K562 (cell line): Measurements from ENCODE around the gene RNF126.

ENCODE experiments used
- ATF1 ChIP-seq, 2 experiments: fragments of 450-650 bp in 1 of 2; IDR thresholded peaks; 2 replicates each; pipeline ENCODE4 v1.6.1; 2016; ENCODE audit warnings: missing compliant biosample characterization in 1 of 2, missing genetic modification characterization in 1 of 2
- ATF7 ChIP-seq: fragments of 450-650 bp; IDR thresholded peaks from 2 replicates; pipeline ENCODE4 v1.7.1; 2014; ENCODE audit warnings: mild to moderate bottlenecking, moderate library complexity
- HDAC1 ChIP-seq, 2 experiments: fragments of 450-650 bp; IDR thresholded peaks; 2 replicates each; pipeline ENCODE4 v1.6.1; 2016 to 2017; ENCODE audit warnings: inconsistent platforms in 1 of 2, mild to moderate bottlenecking in 1 of 2, moderate library complexity in 1 of 2
- NFIC ChIP-seq: fragments of 450-650 bp; IDR thresholded peaks from 2 replicates; pipeline ENCODE4 v1.6.1; 2017; ENCODE audit warnings: mild to moderate bottlenecking, inconsistent platforms
- NR4A1 ChIP-seq, 2 experiments: fragments of 250-450 bp in 1 of 2; fragments of 450-650 bp in 1 of 2; sonication (Bioruptor Pico) in 1 of 2; IDR thresholded peaks; 2 replicates each; pipeline versions ENCODE4 v1.4.0 to v1.6.1; 2016 to 2020; ENCODE audit warnings: mild to moderate bottlenecking in 2 of 2, missing compliant biosample characterization in 1 of 2, missing genetic modification characterization in 1 of 2, moderate library complexity in 1 of 2
- RFX1 ChIP-seq: fragments of 450-650 bp; IDR thresholded peaks from 2 replicates; pipeline ENCODE4 v1.6.1; 2016; ENCODE audit warnings: mild to moderate bottlenecking, moderate library complexity
- RHOXF2B ChIP-seq: fragments of 250-450 bp; sonication (Bioruptor Pico); conservative IDR thresholded peaks from 2 replicates; pipeline ENCODE4 v1.5.1; 2021
- SNRNP70 ChIP-seq: fragments of 200-400 bp; formaldehyde crosslinking; optimal IDR thresholded peaks from 2 replicates; pipeline ENCODE3; 2017; ENCODE audit warnings: low read depth, low read length
- SP1 ChIP-seq: sonication (generic); formaldehyde crosslinking; IDR thresholded peaks from 2 replicates; pipeline ENCODE4 v1.8.1; 2022; ENCODE audit warnings: mild to moderate bottlenecking, missing genetic modification reagents
- ZEB2 ChIP-seq: fragments of 450-650 bp; IDR thresholded peaks from 2 replicates; pipeline ENCODE4 v1.6.1; 2016
- TF ChIP-seq, protein P1 (sequence below), 3 experiments: IDR thresholded peaks in 2 of 3; conservative IDR thresholded peaks in 1 of 3; 2 replicates each; pipeline ENCODE4 v1.5.1; 2011 to 2012; ENCODE audit warnings: low read length in 3 of 3, mild to moderate bottlenecking in 3 of 3, control low read depth in 2 of 3, improper control_type of control experiment in 1 of 3, inconsistent platforms in 1 of 3, low read depth in 1 of 3, mixed read lengths in 1 of 3, moderate library complexity in 1 of 3; ENCODE audit not compliant: insufficient read depth in 2 of 3
- TF ChIP-seq, protein P2 (sequence below), 2 experiments: fragments of 450-650 bp; formaldehyde crosslinking in 1 of 2; IDR thresholded peaks; 2 replicates each; pipeline versions ENCODE4 v1.4.0 to v1.6.1; 2014 to 2020; ENCODE audit warnings: mild to moderate bottlenecking in 2 of 2, borderline replicate concordance in 1 of 2, low read depth in 1 of 2
- TF ChIP-seq, protein P3 (sequence below): fragments of 250-450 bp; sonication (Bioruptor Pico); IDR thresholded peaks from 2 replicates; pipeline ENCODE4 v1.5.0; 2021
- TF ChIP-seq, protein P4 (sequence below): sonication (generic); formaldehyde crosslinking; IDR thresholded peaks from 2 replicates; pipeline ENCODE4 v1.8.1; 2023; ENCODE audit warnings: mild to moderate bottlenecking, missing genetic modification reagents

DNA sequence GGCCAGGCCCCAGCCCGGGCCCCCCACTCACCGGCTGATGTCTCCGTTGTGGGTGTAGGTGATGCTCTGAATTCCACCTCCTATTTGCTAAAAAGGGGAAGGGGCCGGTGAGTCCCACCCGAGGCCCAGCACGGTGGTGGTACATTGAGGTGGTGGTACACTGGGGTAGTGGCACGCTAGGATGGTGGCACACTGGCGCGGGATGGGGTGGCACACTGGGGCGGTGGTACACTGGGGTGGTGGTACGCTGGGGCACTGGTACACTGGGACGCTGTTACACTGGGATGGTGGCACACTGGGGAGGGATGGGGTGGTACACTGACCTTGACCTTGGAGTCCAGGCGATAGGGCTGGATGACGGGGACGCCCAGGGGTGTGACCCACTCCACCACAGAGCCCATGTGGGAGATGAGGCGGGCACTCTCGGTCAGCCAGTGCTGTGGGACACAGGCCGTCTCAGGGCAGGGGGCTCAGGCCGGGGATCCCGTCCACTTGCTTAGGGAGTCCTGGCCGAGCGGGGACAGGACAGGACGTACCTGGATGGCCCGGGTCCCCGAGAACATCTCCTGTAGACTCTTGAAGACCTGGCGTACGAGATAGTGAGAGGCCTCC is 44.2 kb downstream of the RNF126 start:
- TF ChIP-seq, protein P1, sequence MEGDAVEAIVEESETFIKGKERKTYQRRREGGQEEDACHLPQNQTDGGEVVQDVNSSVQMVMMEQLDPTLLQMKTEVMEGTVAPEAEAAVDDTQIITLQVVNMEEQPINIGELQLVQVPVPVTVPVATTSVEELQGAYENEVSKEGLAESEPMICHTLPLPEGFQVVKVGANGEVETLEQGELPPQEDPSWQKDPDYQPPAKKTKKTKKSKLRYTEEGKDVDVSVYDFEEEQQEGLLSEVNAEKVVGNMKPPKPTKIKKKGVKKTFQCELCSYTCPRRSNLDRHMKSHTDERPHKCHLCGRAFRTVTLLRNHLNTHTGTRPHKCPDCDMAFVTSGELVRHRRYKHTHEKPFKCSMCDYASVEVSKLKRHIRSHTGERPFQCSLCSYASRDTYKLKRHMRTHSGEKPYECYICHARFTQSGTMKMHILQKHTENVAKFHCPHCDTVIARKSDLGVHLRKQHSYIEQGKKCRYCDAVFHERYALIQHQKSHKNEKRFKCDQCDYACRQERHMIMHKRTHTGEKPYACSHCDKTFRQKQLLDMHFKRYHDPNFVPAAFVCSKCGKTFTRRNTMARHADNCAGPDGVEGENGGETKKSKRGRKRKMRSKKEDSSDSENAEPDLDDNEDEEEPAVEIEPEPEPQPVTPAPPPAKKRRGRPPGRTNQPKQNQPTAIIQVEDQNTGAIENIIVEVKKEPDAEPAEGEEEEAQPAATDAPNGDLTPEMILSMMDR (IDR thresholded peaks at IDR 0.05 in 2 of 3, conservative IDR thresholded peaks at IDR 0.05 in 1 of 3; ENCODE audit: insufficient read depth in 2 of 3, low read depth in 1 of 3, low read length in 3 of 3) = no peak
- TF ChIP-seq ATF7 = no peak
- TF ChIP-seq, protein P2, sequence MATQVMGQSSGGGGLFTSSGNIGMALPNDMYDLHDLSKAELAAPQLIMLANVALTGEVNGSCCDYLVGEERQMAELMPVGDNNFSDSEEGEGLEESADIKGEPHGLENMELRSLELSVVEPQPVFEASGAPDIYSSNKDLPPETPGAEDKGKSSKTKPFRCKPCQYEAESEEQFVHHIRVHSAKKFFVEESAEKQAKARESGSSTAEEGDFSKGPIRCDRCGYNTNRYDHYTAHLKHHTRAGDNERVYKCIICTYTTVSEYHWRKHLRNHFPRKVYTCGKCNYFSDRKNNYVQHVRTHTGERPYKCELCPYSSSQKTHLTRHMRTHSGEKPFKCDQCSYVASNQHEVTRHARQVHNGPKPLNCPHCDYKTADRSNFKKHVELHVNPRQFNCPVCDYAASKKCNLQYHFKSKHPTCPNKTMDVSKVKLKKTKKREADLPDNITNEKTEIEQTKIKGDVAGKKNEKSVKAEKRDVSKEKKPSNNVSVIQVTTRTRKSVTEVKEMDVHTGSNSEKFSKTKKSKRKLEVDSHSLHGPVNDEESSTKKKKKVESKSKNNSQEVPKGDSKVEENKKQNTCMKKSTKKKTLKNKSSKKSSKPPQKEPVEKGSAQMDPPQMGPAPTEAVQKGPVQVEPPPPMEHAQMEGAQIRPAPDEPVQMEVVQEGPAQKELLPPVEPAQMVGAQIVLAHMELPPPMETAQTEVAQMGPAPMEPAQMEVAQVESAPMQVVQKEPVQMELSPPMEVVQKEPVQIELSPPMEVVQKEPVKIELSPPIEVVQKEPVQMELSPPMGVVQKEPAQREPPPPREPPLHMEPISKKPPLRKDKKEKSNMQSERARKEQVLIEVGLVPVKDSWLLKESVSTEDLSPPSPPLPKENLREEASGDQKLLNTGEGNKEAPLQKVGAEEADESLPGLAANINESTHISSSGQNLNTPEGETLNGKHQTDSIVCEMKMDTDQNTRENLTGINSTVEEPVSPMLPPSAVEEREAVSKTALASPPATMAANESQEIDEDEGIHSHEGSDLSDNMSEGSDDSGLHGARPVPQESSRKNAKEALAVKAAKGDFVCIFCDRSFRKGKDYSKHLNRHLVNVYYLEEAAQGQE (IDR thresholded peaks at IDR 0.05; ENCODE audit: borderline replicate concordance) = no peak
- TF ChIP-seq, protein P2 (CRISPR knock-in tag; IDR thresholded peaks at IDR 0.05; ENCODE audit: low read depth) = no peak
- TF ChIP-seq SP1 (CRISPR knock-in tag) = no peak
- TF ChIP-seq SNRNP70 = no peak
- no peak for TF ChIP-seq RFX1
- no peak for TF ChIP-seq ZEB2
- TF ChIP-seq, protein P3, sequence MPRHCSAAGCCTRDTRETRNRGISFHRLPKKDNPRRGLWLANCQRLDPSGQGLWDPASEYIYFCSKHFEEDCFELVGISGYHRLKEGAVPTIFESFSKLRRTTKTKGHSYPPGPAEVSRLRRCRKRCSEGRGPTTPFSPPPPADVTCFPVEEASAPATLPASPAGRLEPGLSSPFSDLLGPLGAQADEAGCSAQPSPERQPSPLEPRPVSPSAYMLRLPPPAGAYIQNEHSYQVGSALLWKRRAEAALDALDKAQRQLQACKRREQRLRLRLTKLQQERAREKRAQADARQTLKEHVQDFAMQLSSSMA (CRISPR knock-in tag) = no peak
- TF ChIP-seq, protein P4, sequence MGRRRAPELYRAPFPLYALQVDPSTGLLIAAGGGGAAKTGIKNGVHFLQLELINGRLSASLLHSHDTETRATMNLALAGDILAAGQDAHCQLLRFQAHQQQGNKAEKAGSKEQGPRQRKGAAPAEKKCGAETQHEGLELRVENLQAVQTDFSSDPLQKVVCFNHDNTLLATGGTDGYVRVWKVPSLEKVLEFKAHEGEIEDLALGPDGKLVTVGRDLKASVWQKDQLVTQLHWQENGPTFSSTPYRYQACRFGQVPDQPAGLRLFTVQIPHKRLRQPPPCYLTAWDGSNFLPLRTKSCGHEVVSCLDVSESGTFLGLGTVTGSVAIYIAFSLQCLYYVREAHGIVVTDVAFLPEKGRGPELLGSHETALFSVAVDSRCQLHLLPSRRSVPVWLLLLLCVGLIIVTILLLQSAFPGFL (CRISPR knock-in tag) = no peak
- TF ChIP-seq NFIC = no peak
- TF ChIP-seq ATF1 (CRISPR knock-in tag; IDR thresholded peaks at IDR 0.05) = no peak
- TF ChIP-seq ATF1 (tag; IDR thresholded peaks at IDR 0.05) = no peak
- no peak for TF ChIP-seq RHOXF2B (CRISPR knock-in tag)
- TF ChIP-seq NR4A1 (CRISPR knock-in tag; IDR thresholded peaks at IDR 0.05) = no peak
- no peak for TF ChIP-seq NR4A1 (tag; IDR thresholded peaks at IDR 0.05)
- TF ChIP-seq HDAC1 (IDR thresholded peaks at IDR 0.05) = no peak
